Posterior cingulate gyrus (tissue), 11 donors: ENCODE measurements around the gene MACROH2A2.
"Not testable (repeated sequence)": the region's sequence is repeated elsewhere in the genome, so short reads cannot be mapped to it uniquely, and the experiment has no call there.

Experiments used
- DNase-seq, 10 donors: peaks; one replicate each; pipeline versions ENCODE4 v3.0.0 to v3.0.0-alpha.2; 2020 to 2021; ENCODE audit warnings: mixed read lengths in 3 of 10
- intact Hi-C: fragments of 100-400 bp; cut with DNase I; formaldehyde crosslinking; loops from one replicate; pipeline ENCODE4 v1.15.1; 2023

The MACROH2A2 gene

DNA sequence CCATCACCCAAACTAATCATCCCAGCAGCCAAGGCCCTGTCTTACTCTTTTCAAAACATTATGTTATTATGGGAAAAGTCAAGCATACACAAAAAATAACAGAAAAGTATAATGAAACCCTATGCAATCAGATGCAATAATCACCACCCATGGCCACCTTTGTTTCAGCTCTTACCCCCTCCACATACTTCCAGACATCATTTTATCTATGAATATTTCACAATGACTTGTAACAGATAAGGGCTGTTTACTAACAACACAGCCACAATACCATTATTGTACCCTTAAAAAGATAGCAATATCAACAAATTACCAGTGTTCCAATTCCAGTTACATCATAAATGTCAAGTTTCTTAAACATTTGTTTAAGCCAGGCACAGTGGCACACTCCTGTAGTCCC, 44.8 kb downstream of the MACROH2A2 start:
- intact Hi-C loops: no loop called here
- no peak for DNase-seq

DNA sequence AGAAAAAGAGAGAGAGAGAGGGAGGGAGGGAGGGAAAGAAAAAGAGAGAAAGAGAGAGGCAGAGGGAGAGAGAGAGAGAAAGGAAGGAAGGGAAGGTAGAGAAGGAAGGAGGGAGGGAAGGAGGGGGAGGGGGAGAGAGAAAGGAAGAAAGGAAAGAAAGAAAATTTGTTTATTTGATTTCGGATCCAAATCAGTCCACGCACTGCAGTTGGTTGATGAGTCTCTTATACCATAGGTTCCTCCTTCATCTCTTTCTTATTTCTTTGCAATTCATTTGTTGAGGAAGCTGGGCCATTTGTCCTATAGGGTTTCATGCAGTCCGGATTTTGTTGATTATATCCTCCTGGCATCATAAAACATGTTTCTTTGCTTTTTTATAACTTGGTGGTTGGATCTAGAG, 45.6 kb downstream of the MACROH2A2 start:
- intact Hi-C loops: no loop called here
- DNase-seq: no peak

DNA sequence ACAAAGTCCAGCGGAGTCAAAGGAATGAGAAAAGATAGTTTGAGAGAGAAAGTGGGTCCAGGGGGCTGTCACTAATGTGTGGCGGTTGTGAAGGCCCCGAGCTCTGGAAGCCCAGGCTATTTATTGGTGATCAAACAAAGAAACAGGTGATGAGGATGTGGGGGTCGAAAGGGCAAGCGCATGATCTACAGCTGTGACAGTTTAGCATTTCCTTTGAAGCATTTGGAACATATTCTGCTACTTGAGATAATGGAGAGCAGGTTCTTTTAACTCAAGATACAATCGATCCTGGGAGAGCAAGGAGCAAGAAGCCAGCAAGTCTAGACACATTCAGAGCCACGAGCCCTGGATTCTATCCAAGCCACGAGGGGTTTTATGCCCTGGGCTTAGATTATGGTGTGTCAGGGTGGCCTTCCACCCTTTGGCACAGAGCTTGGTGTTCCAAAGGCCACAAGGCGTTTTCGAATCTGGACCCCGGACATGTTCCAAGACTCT, 48.5 kb downstream of the MACROH2A2 start:
- DNase-seq, intact Hi-C loops: not testable (repeated sequence)

DNA sequence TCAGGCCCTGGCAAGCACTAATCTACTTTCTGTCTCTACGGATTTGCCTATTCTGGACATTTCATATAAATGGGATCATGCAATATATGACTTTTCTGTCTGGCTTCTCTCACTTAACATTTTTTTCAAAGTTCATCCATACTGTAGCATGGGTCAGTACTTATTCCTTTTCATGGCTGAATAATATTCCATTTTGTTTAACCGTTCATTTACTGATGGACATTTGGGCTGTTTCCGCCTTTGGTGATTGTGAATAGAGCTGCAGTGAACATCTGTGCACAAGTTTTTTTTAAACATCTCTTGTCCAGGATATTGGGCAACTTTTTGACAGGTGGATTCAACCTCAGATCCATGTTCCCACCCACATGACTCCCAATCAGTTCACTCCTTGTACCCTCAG, 49.0 kb downstream of the MACROH2A2 start:
- intact Hi-C loops: no loop called here
- no peak for DNase-seq

DNA sequence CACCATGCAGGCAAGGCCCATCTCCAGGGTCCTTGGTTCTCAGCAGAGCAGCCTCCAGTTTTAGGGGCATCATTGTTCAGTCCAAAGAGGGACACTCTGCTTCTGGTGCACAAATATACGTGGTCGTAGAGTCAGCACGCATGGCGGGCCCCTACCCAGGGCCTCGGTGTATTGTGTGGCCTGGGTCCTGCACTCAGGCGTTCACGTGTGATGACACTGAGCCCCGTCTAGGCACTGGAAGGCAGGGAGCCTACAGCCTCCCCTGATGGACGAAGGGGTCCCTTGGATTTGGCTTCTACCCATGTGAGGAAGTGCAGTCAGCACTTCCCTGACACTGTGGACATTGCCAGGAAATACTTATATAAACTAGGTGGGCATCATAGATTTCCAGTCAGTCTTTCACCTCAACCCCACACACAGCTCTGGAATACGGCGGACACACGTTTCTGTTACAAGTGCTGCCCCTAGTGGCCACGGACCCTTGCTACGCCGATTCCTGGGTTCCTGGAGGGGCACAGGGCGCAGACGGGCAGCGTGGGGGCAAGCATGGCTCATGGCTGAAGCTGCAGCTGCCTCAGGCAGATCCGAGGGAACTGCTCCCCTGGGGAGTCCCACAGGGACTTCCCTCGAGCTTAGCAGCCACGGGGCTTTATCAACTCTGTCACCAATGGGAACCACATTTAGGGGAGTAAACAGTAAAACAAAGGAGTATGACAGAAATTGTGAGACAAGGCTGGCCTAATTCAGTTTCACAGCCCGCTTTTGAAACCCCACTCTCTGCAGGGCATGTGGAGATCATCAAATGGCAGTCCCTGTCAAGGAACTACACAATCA, 54.5 kb downstream of the MACROH2A2 start:
- DNase-seq: no peak
- intact Hi-C loops: no loop called here

DNA sequence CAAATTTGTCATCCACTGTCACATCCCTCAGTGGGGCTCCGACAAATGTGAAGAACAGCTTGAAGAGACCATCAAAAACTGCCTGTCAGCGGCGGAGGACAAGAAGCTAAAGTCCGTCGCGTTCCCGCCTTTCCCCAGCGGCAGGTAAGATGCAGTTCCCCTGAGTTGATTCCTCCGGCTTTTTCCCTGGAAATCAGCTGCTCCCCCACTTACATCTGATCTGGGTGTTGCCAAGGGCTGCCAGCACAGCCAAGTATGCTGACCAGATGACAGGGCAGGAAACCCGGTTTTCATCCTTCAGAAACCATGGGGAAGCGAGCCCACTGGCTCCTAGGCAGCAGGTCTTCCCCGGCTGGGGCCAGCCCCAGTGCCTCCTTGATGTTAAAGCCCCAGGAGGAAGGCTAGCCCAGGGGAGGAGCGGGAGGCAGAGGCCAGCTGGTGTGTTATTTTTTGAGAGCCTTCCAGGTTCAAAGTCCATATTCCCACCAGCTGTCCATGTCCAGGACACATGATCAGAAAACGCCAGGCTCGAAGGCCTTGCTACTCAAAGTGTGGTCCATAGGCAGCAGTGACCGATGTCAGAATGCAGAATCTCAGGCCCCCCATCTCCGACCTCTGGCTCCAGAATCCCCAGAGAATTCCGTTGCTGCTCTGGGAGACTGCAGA, 56.6 kb downstream of the MACROH2A2 start:
- intact Hi-C loops: no loop called here
- DNase-seq: no peak

DNA sequence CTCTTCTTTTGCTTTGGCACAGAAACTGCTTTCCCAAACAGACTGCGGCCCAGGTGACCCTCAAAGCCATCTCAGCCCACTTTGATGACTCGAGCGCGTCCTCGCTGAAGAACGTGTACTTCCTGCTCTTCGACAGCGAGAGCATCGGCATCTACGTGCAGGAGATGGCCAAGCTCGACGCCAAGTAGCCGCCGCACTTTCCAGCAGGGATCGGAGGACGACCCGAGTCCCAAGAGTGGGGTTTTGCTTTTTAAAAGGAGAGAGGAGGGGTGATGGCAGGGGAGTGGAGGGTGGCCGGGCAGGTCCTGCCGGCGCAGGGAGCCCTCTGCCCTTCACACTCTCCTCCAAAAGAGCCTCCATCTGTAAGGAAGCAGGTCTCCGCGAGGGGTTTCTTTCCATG, 58.9 kb downstream of the MACROH2A2 start:
- peak in 1 of 10 donors; percentile 45 for DNase-seq
- intact Hi-C loops: no loop called here

DNA sequence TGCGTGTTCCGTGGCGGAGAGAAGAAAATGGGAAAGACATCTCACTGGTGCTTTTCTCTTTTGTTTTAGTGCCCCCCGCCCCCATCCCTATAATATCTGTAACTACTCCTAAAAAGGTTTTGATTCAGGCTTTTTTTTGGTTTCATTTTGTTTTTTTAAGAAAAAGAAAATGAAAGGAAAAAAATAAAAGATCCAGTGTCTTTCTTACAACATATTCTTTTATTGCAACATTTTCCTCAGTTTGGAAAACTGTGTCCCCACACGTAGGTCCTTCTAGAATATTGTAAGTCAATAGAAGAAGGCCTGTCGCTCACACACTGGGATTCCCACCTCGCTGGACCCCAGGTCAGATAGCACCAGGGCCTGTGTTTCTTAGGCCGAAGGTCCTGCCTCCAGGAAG, 59.4 kb downstream of the MACROH2A2 start:
- intact Hi-C loops: no loop called here
- peak in 1 of 10 donors; percentile 25 for DNase-seq

DNA sequence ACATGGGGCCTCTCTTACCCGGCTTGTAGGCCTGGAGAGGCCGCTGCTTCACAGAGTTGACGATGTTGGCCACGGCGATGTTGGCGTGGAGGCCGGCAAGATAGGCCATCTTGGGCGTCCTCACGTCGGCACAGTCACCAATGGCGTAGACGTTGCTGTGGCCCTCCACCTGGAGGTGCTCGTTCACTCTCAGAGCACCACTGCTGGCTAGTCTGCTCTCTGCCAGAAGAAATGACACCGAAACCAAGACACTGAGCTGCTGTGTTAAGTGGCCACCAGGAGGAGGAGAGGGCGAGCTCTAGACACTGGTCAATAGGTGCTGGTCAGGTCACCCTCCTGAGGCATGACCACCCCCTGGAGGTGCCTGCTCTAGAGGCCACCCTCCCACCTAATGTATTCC, 62.3 kb downstream of the MACROH2A2 start:
- intact Hi-C loops: no loop called here
- DNase-seq: peak in 1 of 10 donors; percentile 23

DNA sequence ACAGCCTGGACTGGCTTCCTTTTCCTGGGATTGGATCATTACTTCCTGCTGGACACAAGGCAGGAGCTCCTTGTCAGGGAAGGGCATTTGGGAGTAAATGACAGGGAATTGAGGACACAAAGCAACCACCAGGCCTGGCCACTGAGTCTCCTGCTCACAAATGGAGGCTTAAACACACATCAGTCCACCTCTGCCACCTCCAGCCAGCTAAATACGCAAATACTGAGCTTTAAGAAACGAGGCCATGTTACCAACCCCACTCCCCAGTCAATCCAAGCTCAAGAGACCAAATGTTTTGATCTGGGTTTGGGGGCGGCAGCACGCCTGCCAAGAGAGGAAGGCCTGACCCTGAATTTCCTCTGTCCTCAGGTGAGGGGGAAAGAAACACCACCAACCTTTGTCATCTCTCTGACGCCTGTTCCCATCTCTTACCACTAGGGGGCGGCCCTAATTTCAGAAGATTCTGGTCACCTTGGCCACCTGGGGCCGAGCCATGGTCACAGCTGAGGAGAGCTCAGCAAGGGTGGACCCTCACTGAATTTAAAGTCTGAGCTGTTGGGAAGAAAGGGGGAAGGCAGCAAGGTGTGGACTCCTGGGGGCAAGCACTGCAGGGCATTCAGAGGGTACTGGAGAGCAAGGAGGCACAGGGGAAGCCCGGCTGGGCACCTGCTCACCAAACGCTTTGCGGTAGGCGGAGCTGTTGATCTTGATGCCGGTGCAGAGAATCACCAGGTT, 63.5 kb downstream of the MACROH2A2 start:
- DNase-seq: peak in 6 of 10 donors; percentile 30 to 84 (median 47)
- intact Hi-C loops: no loop called here

DNA sequence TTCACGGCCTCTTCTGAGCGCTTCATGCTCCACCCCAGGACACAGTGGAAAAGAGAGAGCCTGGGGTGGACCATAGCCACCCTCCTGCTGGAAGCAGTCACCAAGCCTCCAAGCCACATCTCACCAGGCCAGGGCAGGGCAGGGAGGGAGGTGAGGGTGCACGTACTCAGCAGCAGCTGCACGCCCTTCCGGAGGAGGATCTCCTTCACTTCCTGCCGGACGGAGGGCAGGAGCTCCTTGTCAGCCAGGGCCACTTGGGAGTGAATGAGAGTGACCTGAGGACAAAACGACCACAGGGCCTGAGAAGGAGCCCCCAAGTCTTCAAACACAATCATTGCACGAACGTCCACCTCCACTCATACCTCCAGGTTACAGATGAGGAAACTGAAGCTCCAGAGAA, 65.0 kb downstream of the MACROH2A2 start:
- intact Hi-C loops: no loop called here
- peak in 1 of 10 donors; percentile 36 for DNase-seq

DNA sequence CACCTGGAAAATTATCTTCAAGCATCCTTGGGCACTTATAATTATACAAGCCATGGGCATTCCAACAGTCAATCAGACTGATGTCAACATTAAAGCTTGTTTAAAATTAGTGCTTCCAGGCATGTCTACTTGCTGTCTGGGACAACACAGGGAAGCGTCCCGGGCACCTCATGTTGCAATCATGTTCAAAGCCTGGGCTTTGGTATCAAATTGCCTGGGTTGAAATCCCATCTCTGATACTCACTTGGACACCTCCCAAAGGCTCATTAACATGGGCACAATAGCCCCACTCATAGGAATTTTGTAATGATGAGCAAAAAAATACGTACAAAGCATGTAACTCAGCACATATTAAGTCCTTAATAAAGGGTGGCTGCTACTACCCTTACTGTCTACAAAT, 65.5 kb downstream of the MACROH2A2 start:
- intact Hi-C loops: no loop called here

DNA sequence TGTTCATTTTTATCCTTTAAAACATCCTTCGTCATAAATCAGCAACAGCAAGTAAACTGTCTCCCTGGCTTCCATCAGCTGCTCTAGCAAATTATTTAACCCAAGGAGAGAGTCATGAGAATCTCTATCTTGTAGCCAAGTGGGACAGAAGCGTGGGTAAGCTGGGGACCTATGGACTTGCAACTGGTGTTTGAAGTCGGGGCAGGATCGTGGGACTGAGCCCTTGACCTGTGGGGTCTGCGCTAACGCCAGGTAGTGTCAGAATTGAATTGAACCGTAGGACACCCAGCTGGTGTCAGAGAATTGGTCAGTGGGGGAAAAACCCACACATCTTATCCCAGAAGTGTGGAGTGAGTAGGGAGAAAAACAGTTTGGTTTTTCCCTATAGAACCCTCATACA, 66.6 kb downstream of the MACROH2A2 start:
- no peak for DNase-seq
- intact Hi-C loops: no loop called here

More for the DNA sequence above, 65.5 kb downstream of the MACROH2A2 start:
- DNase-seq: no peak

DNA sequence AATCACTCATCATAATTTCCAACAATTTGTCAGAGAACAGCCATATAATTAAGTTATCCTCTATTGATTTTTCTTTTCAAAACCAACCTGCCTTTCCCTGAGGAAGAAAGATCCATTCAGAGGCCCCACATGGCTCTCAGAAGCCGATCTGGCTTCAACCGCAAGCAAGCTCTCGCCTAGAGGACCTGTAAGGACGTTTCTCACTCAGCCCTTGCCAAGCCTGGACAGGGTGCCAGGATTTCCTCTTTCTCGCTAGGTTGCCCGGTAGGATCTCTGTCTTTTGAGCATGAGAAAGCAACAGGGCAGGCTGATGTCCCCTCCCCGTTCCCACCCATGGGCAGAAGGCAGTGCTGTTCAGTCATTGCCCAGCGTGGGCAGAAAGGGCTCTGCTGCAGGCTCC, 67.0 kb downstream of the MACROH2A2 start:
- intact Hi-C loops: no loop called here

DNA sequence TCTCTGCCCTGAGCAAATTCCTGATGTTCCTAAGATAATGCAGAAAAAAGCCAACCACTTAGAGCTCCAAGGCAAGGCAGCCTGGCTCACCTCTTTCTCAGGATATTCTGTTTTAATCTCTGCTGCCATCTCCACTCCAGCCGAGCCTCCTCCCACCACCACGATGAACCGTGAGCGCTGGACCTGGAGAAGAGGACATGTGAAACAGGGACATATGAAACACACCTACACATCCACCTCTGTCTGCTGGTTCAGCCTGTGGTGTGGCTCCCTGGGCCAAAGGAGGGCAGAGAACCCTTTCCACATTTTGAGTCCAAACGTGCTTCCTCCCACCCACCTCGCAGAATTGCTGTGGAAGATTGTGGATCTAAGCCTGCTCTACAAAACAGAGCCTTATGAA, 67.8 kb downstream of the MACROH2A2 start:
- peak in 1 of 10 donors; percentile 79 for DNase-seq
- intact Hi-C loops: no loop called here

More for the DNA sequence above, 67.0 kb downstream of the MACROH2A2 start:
- peak in 1 of 10 donors; percentile 41 for DNase-seq

DNA sequence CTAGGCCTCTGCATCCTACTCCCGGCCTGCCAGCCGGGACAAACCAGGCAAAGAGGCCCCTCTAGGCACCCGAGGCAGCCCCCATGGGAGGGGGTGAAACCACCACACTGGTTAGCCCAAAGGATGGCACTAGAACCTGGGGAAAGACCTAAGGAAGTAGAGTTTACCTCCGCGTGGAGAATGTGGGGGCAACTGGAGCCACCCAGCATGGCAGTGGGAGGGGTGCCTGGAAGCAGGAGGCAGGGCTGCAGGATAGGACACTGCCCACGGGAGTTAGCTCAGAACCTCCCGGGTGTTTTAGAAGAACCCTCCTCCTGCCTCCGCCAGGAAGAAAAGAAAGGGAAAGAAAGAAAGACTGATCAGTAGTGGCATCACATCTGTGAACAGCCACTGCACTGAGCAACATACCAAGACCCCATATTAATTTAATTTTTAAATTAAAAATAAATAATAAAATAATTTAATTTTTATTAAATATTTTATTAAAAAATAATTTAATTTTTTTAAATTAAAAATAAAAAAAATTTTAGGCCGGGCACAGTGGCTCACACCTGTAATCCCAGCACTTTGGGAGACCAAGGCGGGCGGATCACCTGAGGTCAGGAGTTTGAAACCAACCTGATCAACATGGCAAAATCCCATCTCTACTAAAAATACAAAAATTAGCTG, 68.8 kb downstream of the MACROH2A2 start:
- peak in 2 of 10 donors; percentile 6 to 43 for DNase-seq
- intact Hi-C loops: no loop called here

DNA sequence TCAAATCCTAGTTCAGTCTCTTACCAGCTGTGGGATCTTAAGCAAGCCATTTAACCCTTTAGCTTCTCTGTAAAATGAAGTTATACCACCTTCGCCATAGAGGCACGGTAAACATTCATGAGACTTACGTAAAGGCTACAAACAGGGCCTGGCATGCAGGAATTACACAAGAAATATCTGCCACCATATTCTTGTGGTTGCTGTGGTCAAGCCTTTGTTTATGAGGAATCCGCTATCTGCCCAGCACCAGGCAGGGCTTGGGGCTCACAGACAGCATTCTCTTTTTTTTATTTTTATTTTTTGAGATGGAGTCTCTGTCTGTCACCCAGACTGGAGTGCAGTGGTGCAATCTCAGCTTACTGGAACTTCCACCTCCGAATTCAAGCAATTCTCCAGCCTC, 70.1 kb downstream of the MACROH2A2 start:
- peak in 1 of 10 donors; percentile 6 for DNase-seq
- intact Hi-C loops: no loop called here

DNA sequence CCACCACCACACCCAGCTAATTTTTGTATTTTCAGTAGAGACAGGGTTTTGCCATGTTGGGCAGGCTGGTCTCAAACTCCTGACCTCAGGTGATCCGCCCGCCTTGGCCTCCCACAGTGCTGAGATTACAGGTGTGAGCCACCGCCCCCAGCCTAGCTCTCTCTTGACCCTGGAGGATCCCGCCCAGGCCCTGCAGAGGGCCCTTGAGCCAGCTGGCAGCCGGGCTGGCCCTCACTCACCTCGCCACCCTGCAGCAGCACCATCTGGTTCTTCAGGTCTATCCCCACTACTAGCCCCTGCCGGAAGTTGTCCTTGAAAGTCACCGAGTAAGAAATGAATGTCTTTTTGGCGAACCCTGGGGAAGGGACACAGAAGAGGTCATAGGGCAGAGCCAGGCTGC, 70.5 kb downstream of the MACROH2A2 start:
- DNase-seq: peak in 1 of 10 donors; percentile 62
- intact Hi-C loops: not testable (repeated sequence)

DNA sequence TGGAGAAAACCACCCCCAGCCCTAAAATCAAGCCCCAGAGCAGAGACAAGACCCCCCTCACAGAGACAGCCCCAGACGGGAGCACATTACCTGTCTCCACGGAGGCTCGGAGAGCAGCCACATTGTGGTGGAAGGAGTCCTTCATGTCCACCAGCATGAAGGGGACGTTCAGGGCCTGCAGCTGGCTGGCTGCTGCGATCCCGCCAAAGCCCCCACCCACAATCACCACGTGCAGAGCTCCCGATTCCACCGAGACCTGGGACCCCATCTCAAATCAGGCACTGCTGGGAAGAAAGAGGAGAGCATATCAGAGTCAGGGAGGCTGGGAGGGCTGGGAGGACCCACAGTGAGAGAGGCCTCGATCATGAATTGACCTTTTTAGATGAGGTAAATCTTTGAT, 71.2 kb downstream of the MACROH2A2 start:
- DNase-seq: peak in 1 of 10 donors; percentile 59
- intact Hi-C loops: no loop called here

DNA sequence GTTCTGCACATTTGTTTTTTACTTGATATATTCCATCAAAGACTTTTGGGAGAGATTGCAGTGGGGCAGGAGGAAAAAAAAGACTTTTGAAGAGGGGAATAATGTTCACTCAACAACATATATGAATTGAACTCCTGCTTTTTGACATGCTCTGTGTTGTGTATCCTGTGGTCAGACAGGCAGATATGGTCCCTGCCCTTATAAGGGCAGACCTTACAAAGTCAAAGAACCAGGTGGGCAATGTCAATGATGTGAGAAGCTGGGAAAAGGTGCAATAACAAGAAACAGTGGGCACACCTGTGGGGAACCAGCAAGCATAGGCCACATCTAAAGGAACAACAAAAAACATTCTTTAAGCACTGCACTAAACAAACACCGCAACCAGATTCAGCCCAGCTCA, 71.8 kb downstream of the MACROH2A2 start:
- no peak for DNase-seq
- intact Hi-C loops: no loop called here
